ENCODE results near the gene RAD51B. TPM values are rescaled to one million over a fixed set of nuclear protein-coding genes. Genes with fewer than 3 reads are reported as not detected.
A peak's percentile ranks its signal among the peaks of the same experiment; 100 is the strongest.

RAD51B gene
- total RNA-seq, 3 donors from 2014 or later: 10.6 to 77.6 (median 33.8) TPM

DNA sequence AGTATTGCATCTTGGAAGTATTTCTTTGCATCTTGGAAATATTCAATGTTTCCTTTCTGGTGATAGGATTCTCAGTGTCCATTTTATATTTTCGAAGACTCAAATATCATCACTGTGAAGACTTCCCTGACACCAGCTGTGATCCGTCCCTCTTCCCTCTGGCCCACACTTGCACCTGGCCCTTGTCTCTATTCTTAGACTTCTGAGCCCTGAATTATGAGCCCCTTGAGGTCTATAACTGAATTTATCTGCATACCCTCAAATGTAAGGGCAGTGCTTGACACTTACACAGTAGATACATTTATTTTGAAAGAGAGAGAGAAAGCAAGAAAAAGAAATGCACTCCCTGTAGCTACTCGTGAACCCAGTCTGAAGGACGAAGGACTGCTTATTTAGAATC is 596.6 kb downstream of the RAD51B start:
- DNase-seq (ENCODE audit: low spot score in 2 of 2): no peak
- no peak overlapping the region for H3K4me3 ChIP-seq
- H3K4me1 ChIP-seq: no peaks in the 10 kb centered on the region
- no peak overlapping the region for H3K27ac ChIP-seq
- intact Hi-C loops (cut with DNase I; ENCODE audit: low total_unique reads): no loop called here
- H3K36me3 ChIP-seq: no peaks in the 10 kb centered on the region
- TF ChIP-seq POLR2A (IDR thresholded peaks at IDR 0.05) (no peak), POLR2AphosphoS5 (IDR thresholded peaks at IDR 0.05) (no peak)
- TF ChIP-seq, protein P1, sequence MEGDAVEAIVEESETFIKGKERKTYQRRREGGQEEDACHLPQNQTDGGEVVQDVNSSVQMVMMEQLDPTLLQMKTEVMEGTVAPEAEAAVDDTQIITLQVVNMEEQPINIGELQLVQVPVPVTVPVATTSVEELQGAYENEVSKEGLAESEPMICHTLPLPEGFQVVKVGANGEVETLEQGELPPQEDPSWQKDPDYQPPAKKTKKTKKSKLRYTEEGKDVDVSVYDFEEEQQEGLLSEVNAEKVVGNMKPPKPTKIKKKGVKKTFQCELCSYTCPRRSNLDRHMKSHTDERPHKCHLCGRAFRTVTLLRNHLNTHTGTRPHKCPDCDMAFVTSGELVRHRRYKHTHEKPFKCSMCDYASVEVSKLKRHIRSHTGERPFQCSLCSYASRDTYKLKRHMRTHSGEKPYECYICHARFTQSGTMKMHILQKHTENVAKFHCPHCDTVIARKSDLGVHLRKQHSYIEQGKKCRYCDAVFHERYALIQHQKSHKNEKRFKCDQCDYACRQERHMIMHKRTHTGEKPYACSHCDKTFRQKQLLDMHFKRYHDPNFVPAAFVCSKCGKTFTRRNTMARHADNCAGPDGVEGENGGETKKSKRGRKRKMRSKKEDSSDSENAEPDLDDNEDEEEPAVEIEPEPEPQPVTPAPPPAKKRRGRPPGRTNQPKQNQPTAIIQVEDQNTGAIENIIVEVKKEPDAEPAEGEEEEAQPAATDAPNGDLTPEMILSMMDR (IDR thresholded peaks at IDR 0.05): no peak
- H3K9me3 ChIP-seq: no peaks in the 10 kb centered on the region
- no peaks in the 10 kb centered on the region for H3K27me3 ChIP-seq

DNA sequence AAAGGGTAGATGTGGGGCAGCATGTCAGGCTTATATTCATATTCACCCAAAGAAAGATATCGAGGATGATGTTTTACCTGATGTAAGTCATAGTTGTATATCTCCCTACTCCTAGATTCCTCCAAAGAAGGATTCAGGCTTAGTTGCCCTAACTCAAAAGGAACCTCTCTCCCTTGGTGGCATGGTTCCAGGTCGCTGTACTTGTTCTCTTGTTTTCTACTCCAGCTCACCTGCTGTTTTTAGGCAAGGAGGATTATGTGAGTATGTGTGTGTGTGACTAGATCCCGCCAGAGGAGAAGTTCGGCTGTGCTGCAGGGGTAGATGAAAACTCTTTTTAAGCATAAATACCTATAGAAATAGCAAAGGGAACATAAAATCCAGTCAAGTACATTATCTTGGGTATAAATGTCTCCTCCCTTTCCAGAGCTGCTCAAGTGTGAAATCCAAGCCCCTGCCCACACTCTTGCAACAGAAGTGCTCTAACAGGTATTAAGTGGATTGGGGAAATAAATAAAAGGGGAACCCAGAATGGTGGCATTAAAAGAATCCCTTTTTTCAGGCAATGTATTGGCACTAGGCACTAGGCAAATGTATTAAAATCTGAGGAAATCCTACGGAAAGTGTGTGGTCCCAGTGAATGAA is 597.6 kb downstream of the RAD51B start:
- H3K27ac ChIP-seq: peak overlapping the region in 1 of 2 donors; percentile 59
- no peaks in the 10 kb centered on the region for H3K36me3 ChIP-seq
- H3K27me3 ChIP-seq: no peaks in the 10 kb centered on the region
- H3K9me3 ChIP-seq: no peaks in the 10 kb centered on the region
- intact Hi-C loops (cut with DNase I; ENCODE audit: low total_unique reads): no loop called here
- no peak overlapping the region for H3K4me3 ChIP-seq
- TF ChIP-seq, protein P1 (IDR thresholded peaks at IDR 0.05): no peak
- no peak for TF ChIP-seq POLR2A (IDR thresholded peaks at IDR 0.05)
- no peak for TF ChIP-seq POLR2AphosphoS5 (IDR thresholded peaks at IDR 0.05)
- DNase-seq (ENCODE audit: low spot score in 2 of 2): no peak
- H3K4me1 ChIP-seq: no peaks in the 10 kb centered on the region

DNA sequence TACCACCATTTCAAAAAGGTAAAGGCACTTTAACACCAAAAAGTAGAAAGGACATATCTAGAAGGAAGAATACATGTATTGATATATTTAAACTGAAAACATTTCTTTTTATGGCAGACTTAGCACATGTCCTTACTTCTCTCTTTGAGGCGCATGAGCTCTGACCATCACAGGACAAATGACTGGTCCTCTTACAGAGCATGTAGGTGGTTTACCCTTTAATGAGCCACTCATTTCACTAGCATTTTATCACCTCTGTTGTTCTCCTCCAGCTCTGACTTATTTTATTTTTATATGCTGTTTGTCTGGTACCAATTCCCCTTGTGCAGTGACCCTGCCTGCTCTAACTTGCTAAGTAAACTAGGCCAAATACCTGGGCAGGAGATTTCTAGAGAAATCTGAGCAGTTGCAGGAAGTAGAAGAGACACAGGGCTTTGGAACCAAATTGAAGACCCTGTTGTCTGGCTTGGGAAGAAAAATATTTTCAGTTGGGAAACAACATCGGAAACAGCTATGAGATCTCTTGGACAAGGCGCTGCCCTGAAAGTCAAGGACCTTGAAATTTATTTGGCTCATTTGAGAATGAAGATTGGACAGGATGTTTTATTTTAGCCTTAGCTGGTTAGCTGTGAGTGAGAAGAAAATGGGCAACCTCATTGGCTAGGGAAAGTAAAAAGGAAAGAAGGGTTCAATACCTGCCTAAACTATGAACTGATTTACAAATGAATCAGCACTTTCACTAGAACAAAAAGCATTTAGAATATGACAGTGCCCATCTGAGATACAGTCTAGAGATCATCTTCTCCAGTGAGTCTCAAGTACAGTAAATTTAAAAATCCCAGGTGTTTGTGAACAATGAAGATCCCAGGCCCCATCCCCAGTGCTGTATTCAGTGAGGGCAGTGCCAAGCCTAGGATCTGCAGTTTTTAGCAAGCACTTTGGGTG is 598.9 kb downstream of the RAD51B start:
- DNase-seq (ENCODE audit: low spot score in 2 of 2): peak in 1 of 2 donors; percentile 43
- Histone ChIP-seq H3K27ac (peak overlapping the region; percentile 26 to 59), H3K27me3 (no peaks in the 10 kb centered on the region), H3K9me3 (no peaks in the 10 kb centered on the region), H3K4me3 (no peak overlapping the region), H3K36me3 (no peaks in the 10 kb centered on the region), H3K4me1 (no peaks in the 10 kb centered on the region)
- TF ChIP-seq, protein P1 (IDR thresholded peaks at IDR 0.05): no peak
- no peak for TF ChIP-seq POLR2A (IDR thresholded peaks at IDR 0.05)
- no peak for TF ChIP-seq POLR2AphosphoS5 (IDR thresholded peaks at IDR 0.05)
- intact Hi-C loops (cut with DNase I; ENCODE audit: low total_unique reads): no loop called here

DNA sequence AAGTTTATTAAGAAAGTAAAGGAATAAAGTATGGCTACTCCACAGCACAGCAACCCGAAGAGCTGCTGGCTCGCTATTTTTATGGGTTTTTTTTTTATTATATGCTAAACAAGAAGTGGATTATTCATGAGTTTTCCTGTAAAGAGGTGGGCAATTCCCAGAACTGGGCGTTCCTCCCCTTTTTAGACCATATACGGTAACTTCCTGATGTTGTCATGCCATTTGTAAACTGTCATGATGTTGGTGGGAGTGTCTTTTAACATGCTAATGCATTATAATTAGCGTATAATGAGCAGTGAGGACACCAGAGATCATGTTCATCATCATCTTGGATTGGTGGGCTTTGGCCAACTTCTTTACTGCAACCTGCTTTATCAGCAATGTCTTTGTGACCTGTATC is 600.8 kb downstream of the RAD51B start:
- Histone ChIP-seq H3K27me3 (no peaks in the 10 kb centered on the region), H3K4me3 (no peak overlapping the region), H3K36me3 (no peaks in the 10 kb centered on the region), H3K4me1 (no peaks in the 10 kb centered on the region), H3K27ac (peak overlapping the region in 1 of 2 donors; percentile 59), H3K9me3 (no peaks in the 10 kb centered on the region)
- intact Hi-C loops (cut with DNase I; ENCODE audit: low total_unique reads): no loop called here
- no peak for DNase-seq (ENCODE audit: low spot score in 2 of 2)
- TF ChIP-seq POLR2AphosphoS5 (IDR thresholded peaks at IDR 0.05) (no peak), POLR2A (IDR thresholded peaks at IDR 0.05) (no peak)
- TF ChIP-seq, protein P1 (IDR thresholded peaks at IDR 0.05): no peak

DNA sequence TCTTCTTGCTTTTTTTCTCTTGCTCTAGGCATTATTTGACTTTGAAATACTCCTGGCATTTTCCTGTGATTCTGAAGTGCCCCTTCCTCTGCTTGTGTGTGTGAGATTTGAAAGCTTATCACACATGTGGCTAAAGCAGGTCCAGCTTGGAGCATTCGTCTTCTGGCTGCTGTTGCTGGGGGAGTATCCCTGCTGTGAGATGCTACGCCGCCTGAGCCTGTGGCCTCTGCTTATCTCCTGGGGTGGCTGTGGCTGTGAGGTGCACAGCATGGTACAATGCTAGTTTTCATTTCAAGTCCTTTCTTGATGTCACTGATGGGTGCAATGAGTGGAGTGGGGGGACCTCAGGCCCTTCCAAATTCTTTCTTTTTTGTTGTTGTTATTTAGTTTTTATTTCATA is 601.5 kb downstream of the RAD51B start:
- no peak overlapping the region for H3K4me3 ChIP-seq
- intact Hi-C loops (cut with DNase I; ENCODE audit: low total_unique reads): no loop called here
- no peak for DNase-seq (ENCODE audit: low spot score in 2 of 2)
- no peaks in the 10 kb centered on the region for H3K4me1 ChIP-seq
- TF ChIP-seq POLR2A (IDR thresholded peaks at IDR 0.05): no peak
- TF ChIP-seq, protein P1 (IDR thresholded peaks at IDR 0.05): no peak
- TF ChIP-seq POLR2AphosphoS5 (IDR thresholded peaks at IDR 0.05): no peak
- H3K36me3 ChIP-seq: no peaks in the 10 kb centered on the region
- H3K9me3 ChIP-seq: no peaks in the 10 kb centered on the region
- no peak overlapping the region for H3K27ac ChIP-seq
- H3K27me3 ChIP-seq: no peaks in the 10 kb centered on the region
